ENCODE measurements around the gene LARGE1. TPM values are rescaled to one million over a fixed set of nuclear protein-coding genes. Genes with fewer than 3 reads are reported as not detected.

LARGE1 gene
- total and polyA plus RNA-seq, 2 of the 8 experiments (the other 6 are each of a cell fraction or from before 2014, with no cell fraction given), result 43.7 to 83.0 TPM

DNA sequence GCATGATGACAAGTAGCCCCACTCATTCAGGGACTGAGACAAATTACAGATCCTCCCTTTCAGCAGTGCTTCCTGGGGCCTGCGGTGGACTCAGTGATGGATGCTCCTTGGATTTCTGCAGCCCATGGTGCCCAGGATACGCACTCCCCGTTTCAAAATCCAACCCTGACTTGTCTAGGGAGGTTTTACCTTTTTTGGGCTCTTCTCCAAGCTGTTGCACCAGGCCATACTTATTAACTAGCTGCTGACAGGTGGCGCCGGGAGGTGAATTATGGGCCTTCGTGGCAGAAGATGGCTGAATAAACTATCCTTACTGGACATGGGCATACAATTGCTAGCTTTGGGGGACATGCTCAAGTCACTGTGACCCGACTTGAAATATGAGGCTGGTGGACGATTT, 537.8 kb downstream of the LARGE1 start:
- no peak overlapping the region for H3K23ac ChIP-seq (ENCODE audit: insufficient read length)
- H4K8ac ChIP-seq (ENCODE audit: extremely low read depth, insufficient read depth, low read length), result no peak overlapping the region
- H3K18ac ChIP-seq (ENCODE audit: extremely low read depth, low read length), result no peak overlapping the region
- TF ChIP-seq BRCA1 (IDR thresholded peaks at IDR 0.05; ENCODE audit: low read depth, low read length) (no peak), RNF2 (IDR thresholded peaks at IDR 0.05; ENCODE audit: borderline replicate concordance, low read depth, low read length, missing control alignments, poor library complexity, severe bottlenecking) (no peak), EZH2 (IDR thresholded peaks at IDR 0.05; ENCODE audit: low read depth, low read length, severe bottlenecking) (no peak)
- FAIRE-seq (no peak), DNase-seq (ENCODE audit: low read depth in 1 of 2, low spot score in 2 of 2) (no peak)
- no peak overlapping the region for H3K4me3 ChIP-seq (ENCODE audit: extremely low read depth in 1 of 4, insufficient read depth in 2 of 4, low read depth in 3 of 4, low read length in 4 of 4)
- H2BK12ac ChIP-seq (ENCODE audit: low read depth, low read length), result no peak overlapping the region
- no peak overlapping the region for H2BK120ac ChIP-seq (replicated peaks; ENCODE audit: low read depth, low read length)
- no peak overlapping the region for H3K4me2 ChIP-seq (ENCODE audit: insufficient read depth in 1 of 2, low read depth in 2 of 2, low read length in 2 of 2)
- no peaks in the 10 kb centered on the region for H3K79me1 ChIP-seq (ENCODE audit: low read depth, low read length)
- no peak overlapping the region for H2BK5ac ChIP-seq (ENCODE audit: low read depth, low read length)
- no peak overlapping the region for H3K9ac ChIP-seq (replicated peaks in 1 of 4; ENCODE audit: extremely low read depth in 1 of 4, low read depth in 3 of 4, low read length in 3 of 4)
- H2BK15ac ChIP-seq (ENCODE audit: low read length), result no peak overlapping the region
- POLR2A ChIA-PET (ENCODE audit: partially characterized antibody), result no interaction called here
- H3K9me3 ChIP-seq (ENCODE audit: insufficient read depth in 2 of 2, low read depth in 1 of 2, low read length in 1 of 2), result peaks cover 0 to 5% of the 10 kb centered on the region in 2 experiments; a peak in 2 of 4 replicates
- CTCF ChIA-PET (ENCODE audit: partially characterized antibody), result no interaction called here
- no peak overlapping the region for H4K91ac ChIP-seq (replicated peaks; ENCODE audit: insufficient read length, low read length)
- no peak overlapping the region for H2BK20ac ChIP-seq (ENCODE audit: low read length)
- no peak overlapping the region for H3K56ac ChIP-seq (replicated peaks; ENCODE audit: insufficient read length, low read depth, low read length)
- H3K27ac ChIP-seq (ENCODE audit: low read depth, low read length), result no peak overlapping the region
- H2AK5ac ChIP-seq (ENCODE audit: low read depth, low read length), result no peak overlapping the region
- peaks cover 2 to 40% (median 7%) of the 10 kb centered on the region in 4 experiments; a peak in 6 of 8 replicates for H3K36me3 ChIP-seq (ENCODE audit: control insufficient read depth in 2 of 4, insufficient read depth in 4 of 4, low read length in 3 of 4)
- H4K20me1 ChIP-seq (replicated peaks in 1 of 2; ENCODE audit: control insufficient read depth in 1 of 2, insufficient read depth in 2 of 2, low read length in 2 of 2), result no peaks in the 10 kb centered on the region
- no peaks in the 10 kb centered on the region for H3K79me2 ChIP-seq (ENCODE audit: control insufficient read depth in 1 of 2, insufficient read depth in 2 of 2, low read length in 2 of 2)
- H2AFZ ChIP-seq (ENCODE audit: low read length), result no peak overlapping the region
- H3K4me1 ChIP-seq (replicated peaks in 1 of 4; ENCODE audit: control insufficient read depth in 3 of 4, insufficient read depth in 4 of 4, low read length in 3 of 4), result no peaks in the 10 kb centered on the region
- WGBS, 2 experiments (ENCODE audit: extremely low coverage in 1 of 2, insufficient coverage in 1 of 2, insufficient read length in 1 of 2, insufficient replicate concordance in 2 of 2, low coverage in 1 of 2, low lambda C conversion rate in 2 of 2, missing lambda C conversion rate in 1 of 2), result 93% methylated on average over 8 of the region's 8 CpGs; no CpG with 5 or more reads in 1 of the 2 experiments
- peaks cover 0 to 1% (median 0%) of the 10 kb centered on the region in 4 experiments; a peak in 1 of 7 replicates for H3K27me3 ChIP-seq (replicated peaks in 1 of 4; ENCODE audit: control insufficient read depth in 3 of 4, extremely low read depth in 1 of 4, insufficient read depth in 3 of 4, low read length in 3 of 4)
- H4K5ac ChIP-seq (ENCODE audit: insufficient read length, low read depth, low read length), result no peak overlapping the region
- H3K14ac ChIP-seq (ENCODE audit: insufficient read length), result no peak overlapping the region
- no peaks in the 10 kb centered on the region for H3K23me2 ChIP-seq (ENCODE audit: low read depth, low read length)
- no peak overlapping the region for H3K4ac ChIP-seq (replicated peaks; ENCODE audit: insufficient read length, low read depth, low read length)
